ENCODE measurements around the gene RFTN1. TPM values are rescaled to one million over a fixed set of nuclear protein-coding genes. Genes with fewer than 3 reads are reported as not detected.

The RFTN1 gene
- total RNA-seq, 1 experiment from 2014 or later = 2.2 TPM

DNA sequence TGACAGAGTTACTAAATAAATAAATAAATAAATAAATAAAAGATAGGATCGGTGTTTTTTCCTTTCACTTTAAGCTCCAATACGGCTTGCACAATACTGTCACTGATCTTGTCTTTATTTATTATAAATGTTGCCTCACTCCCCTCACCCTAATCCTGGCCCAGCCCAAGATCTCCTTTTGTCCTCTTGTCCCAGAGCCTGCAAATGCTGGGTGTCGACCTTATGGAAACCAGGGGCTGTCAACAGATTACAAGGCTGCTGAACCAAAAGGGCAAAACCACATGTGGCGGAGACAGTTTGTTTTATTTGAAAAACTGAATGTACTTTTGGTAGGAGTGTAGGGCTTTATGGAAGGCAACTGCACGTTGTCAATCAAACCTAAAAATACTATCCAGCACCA lies 75.9 kb downstream of the RFTN1 start:
- Histone ChIP-seq H3K18ac (ENCODE audit: insufficient read length, low read depth, low read length) (no peak overlapping the region), H2BK20ac (ENCODE audit: low read depth, low read length, poor library complexity, severe bottlenecking) (no peak overlapping the region)
- H3K4me3 Mint-ChIP-seq = no peak overlapping the region

More for the DNA sequence above, 75.9 kb downstream of the RFTN1 start:
- Histone ChIP-seq H3K79me2 (ENCODE audit: insufficient read depth, low read length) (no peaks in the 10 kb centered on the region), H3K9me3 (ENCODE audit: control insufficient read depth, low read depth, low read length) (no peaks in the 10 kb centered on the region), H3K27me3 (ENCODE audit: insufficient read depth, low read length) (no peaks in the 10 kb centered on the region), H2BK5ac (ENCODE audit: insufficient read length, low read length) (no peak overlapping the region), H3K23me2 (ENCODE audit: insufficient read length, low read depth, low read length, poor library complexity, severe bottlenecking) (no peaks in the 10 kb centered on the region), H3K9ac (ENCODE audit: extremely low read depth, insufficient read length, low read length) (no peak overlapping the region), H3K56ac (ENCODE audit: insufficient read length, low read depth, low read length) (no peak overlapping the region), H3K23ac (ENCODE audit: insufficient read length, low read depth, low read length) (no peak overlapping the region), H2BK12ac (ENCODE audit: insufficient read length, low read depth, low read length) (no peak overlapping the region), H2AK5ac (ENCODE audit: insufficient read length, low read length) (no peak overlapping the region), H4K5ac (ENCODE audit: insufficient read length, low read depth, low read length) (no peak overlapping the region), H4K91ac (ENCODE audit: insufficient read length, low read depth, low read length) (no peak overlapping the region), H4K8ac (replicated peaks; ENCODE audit: insufficient read length, low read depth, low read length) (no peak overlapping the region), H3K79me1 (ENCODE audit: insufficient read depth, low read depth, low read length, poor library complexity, severe bottlenecking) (no peaks in the 10 kb centered on the region), H2BK15ac (ENCODE audit: low read depth, low read length) (no peak overlapping the region), H3T11ph (ENCODE audit: low read length) (no peak overlapping the region), H3K4me2 (ENCODE audit: insufficient read depth, insufficient read length, low read length) (no peak overlapping the region), H3K14ac (ENCODE audit: insufficient read depth, low read length) (no peak overlapping the region), H4K20me1 (ENCODE audit: control insufficient read depth, insufficient read depth, insufficient read length) (no peaks in the 10 kb centered on the region), H3K27ac (ENCODE audit: insufficient read length, low read depth, low read length) (no peak overlapping the region), H2AFZ (ENCODE audit: low read length) (no peak overlapping the region), H2BK120ac (ENCODE audit: low read depth, low read length, poor library complexity, severe bottlenecking) (no peak overlapping the region), H3K4ac (ENCODE audit: low read depth, low read length) (no peak overlapping the region), H3K4me1 (ENCODE audit: insufficient read depth, low read length) (no peaks in the 10 kb centered on the region; the same call in 1 of the 2 replicates)
- WGBS (ENCODE audit: extremely low coverage, insufficient read length, low lambda C conversion rate) = no CpG with 5 or more reads among the region's 5 CpGs
- H3K27ac Mint-ChIP-seq = no peak overlapping the region
- no peaks in the 10 kb centered on the region for H3K9me3 Mint-ChIP-seq
- peaks cover 0 to 5% of the 10 kb centered on the region in 2 experiments; a peak in 1 of 4 replicates for H3K4me1 Mint-ChIP-seq
- no peak for DNase-seq
- no peaks in the 10 kb centered on the region for H3K36me3 Mint-ChIP-seq (ENCODE audit: insufficient read depth in 1 of 3, low read depth in 3 of 3)
- TF ChIP-seq, protein P1, sequence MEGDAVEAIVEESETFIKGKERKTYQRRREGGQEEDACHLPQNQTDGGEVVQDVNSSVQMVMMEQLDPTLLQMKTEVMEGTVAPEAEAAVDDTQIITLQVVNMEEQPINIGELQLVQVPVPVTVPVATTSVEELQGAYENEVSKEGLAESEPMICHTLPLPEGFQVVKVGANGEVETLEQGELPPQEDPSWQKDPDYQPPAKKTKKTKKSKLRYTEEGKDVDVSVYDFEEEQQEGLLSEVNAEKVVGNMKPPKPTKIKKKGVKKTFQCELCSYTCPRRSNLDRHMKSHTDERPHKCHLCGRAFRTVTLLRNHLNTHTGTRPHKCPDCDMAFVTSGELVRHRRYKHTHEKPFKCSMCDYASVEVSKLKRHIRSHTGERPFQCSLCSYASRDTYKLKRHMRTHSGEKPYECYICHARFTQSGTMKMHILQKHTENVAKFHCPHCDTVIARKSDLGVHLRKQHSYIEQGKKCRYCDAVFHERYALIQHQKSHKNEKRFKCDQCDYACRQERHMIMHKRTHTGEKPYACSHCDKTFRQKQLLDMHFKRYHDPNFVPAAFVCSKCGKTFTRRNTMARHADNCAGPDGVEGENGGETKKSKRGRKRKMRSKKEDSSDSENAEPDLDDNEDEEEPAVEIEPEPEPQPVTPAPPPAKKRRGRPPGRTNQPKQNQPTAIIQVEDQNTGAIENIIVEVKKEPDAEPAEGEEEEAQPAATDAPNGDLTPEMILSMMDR (conservative IDR thresholded peaks at IDR 0.05) = no peak
- H3K27me3 Mint-ChIP-seq (ENCODE audit: low read depth) = no peaks in the 10 kb centered on the region
